GM10266 (cell line): ENCODE measurements around the gene CACNA1I.
A peak's percentile ranks its signal among the peaks of the same experiment; 100 is the strongest.

Source experiments
- DNase-seq: peaks from one replicate; pipeline ENCODE4 v3.0.0; 2012; ENCODE audit errors: extremely low spot score
- CTCF ChIP-seq: IDR thresholded peaks from 2 replicates; pipeline ENCODE4 v1.5.1; 2012; ENCODE audit warnings: mild to moderate bottlenecking, low read depth; ENCODE audit not compliant: control insufficient read depth, insufficient read depth; ENCODE audit errors: missing control alignments

The CACNA1I gene

GRCh38 chr22:39536711-39537110 is 33.8 kb upstream of the CACNA1I start:
- TF ChIP-seq CTCF: no peak
- DNase-seq: no peak

GRCh38 chr22:39537975-39538374 is 32.6 kb upstream of the CACNA1I start:
- no peak for DNase-seq
- no peak for TF ChIP-seq CTCF

- TF ChIP-seq CTCF: peak; percentile 44
- DNase-seq: no peak
Observed at GRCh38 chr22:39543095-39543494, 27.5 kb upstream of the CACNA1I start.

- no peak for TF ChIP-seq CTCF
- DNase-seq: no peak
Observed at GRCh38 chr22:39545386-39546365, 24.9 kb upstream of the CACNA1I start.

GRCh38 chr22:39546889-39547586 is 23.5 kb upstream of the CACNA1I start:
- no peak for TF ChIP-seq CTCF
- no peak for DNase-seq

GRCh38 chr22:39547587-39547947 is 23.0 kb upstream of the CACNA1I start:
- TF ChIP-seq CTCF: no peak
- no peak for DNase-seq

GRCh38 chr22:39553429-39553828 is 17.1 kb upstream of the CACNA1I start:
- TF ChIP-seq CTCF: no peak

More at GRCh38 chr22:39553429-39553828, 17.1 kb upstream of the CACNA1I start:
- DNase-seq: no peak
